Measurements from ENCODE around the gene SPC24.
"Not testable (repeated sequence)": the region's sequence is repeated elsewhere in the genome, so short reads cannot be mapped to it uniquely, and the experiment has no call there.

SPC24 gene

GRCh38 chr19:11125994-11126685 lies 29.4 kb downstream of the SPC24 start:
- peak; percentile 66 for DNase-seq (ENCODE audit: low spot score)

- not testable (repeated sequence) for DNase-seq (ENCODE audit: low spot score)
Observed at GRCh38 chr19:11124157-11124556, 31.4 kb downstream of the SPC24 start.

GRCh38 chr19:11123114-11123513 lies 32.5 kb downstream of the SPC24 start:
- no peak for DNase-seq (ENCODE audit: low spot score)

DNA sequence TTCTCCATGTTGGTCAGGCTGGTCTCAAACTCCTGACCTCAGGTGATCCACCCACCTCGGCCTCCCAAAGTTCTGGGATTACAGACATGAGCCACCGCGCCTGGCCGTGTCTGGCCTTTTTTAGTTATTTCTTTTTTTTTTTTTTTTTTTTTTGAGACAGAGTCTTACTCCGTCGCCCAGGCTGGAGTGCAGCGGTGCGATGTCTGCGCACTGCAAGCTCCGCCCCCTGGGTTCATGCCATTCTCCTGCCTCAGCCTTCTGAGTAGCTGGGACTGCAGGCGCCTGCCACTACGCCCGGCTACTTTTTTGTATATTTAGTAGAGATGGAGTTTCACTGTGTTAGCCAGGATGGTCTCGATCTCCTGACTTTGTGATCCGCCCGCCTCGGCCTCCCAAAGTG lies 33.6 kb downstream of the SPC24 start:
- not testable (repeated sequence) for DNase-seq (ENCODE audit: low spot score)

DNA sequence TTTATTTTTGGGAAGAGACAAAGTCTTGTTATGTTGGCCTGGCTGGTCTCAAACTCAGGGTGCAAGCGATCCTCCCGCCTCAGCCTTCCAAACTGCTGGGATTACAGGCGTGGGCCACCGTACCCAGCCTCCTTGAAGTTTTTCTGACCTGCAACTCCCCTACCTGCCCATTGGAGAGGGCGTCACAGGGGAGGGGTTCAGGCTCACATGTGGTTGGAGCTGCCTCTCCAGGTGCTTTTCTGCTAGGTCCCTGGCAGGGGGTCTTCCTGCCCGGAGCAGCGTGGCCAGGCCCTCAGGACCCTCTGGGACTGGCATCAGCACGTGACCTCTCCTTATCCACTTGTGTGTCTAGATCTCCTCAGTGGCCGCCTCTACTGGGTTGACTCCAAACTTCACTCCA lies 39.1 kb downstream of the SPC24 start:
- no peak for DNase-seq (ENCODE audit: low spot score)

DNA sequence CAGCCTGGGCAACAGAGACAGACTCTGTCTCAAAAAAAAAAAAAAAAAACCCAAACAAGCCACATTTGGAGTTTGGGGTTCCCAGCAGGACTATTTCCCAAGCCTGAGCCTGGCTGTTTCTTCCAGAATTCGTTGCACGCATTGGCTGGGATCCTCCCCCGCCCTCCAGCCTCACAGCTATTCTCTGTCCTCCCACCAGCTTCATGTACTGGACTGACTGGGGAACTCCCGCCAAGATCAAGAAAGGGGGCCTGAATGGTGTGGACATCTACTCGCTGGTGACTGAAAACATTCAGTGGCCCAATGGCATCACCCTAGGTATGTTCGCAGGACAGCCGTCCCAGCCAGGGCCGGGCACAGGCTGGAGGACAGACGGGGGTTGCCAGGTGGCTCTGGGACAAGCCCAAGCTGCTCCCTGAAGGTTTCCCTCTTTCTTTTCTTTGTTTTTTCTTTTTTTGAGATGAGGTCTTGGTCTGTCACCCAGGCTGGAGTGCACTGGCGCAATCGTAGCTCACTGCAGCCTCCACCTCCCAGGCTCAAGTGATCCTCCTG lies 39.6 kb downstream of the SPC24 start:
- no peak for DNase-seq (ENCODE audit: low spot score)

GRCh38 chr19:11115042-11115441 lies 40.5 kb downstream of the SPC24 start:
- no peak for DNase-seq (ENCODE audit: low spot score)

GRCh38 chr19:11113140-11113708 lies 42.4 kb downstream of the SPC24 start:
- DNase-seq (ENCODE audit: low spot score): no peak

GRCh38 chr19:11111771-11112144 lies 43.8 kb downstream of the SPC24 start:
- no peak for DNase-seq (ENCODE audit: low spot score)

DNA sequence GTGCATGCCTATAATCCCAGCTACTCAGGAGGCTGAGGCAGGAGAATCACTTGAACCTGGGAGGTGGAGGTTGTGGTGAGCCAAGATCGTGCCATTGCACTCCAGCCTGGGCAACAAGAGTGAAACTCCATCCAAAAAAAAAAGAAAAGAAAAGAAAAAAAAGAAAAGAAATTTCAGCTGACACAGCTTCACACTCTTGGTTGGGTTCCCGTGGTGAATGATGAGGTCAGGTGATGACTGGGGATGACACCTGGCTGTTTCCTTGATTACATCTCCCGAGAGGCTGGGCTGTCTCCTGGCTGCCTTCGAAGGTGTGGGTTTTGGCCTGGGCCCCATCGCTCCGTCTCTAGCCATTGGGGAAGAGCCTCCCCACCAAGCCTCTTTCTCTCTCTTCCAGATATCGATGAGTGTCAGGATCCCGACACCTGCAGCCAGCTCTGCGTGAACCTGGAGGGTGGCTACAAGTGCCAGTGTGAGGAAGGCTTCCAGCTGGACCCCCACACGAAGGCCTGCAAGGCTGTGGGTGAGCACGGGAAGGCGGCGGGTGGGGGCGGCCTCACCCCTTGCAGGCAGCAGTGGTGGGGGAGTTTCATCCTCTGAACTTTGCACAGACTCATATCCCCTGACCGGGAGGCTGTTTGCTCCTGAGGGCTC lies 44.3 kb downstream of the SPC24 start:
- DNase-seq (ENCODE audit: low spot score): no peak

DNA sequence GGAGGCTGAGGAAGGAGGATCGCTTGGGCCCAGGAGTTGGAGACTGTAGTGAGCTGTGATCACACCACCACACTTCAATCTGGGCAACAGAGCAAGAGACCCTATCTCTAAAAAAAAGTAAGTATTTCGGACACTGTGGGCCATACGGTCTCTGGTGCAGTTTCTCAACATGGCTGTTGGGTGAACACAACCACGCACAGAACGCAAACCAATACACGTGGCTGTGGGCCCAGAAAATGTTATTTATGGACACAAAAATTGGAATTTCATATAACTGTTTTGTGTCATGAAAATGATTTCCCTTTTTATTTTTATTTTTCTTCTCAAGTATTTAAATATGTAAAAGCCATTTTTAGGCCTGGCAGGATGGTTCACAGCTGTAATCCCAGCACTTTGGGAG lies 46.8 kb downstream of the SPC24 start:
- DNase-seq (ENCODE audit: low spot score): no peak

DNA sequence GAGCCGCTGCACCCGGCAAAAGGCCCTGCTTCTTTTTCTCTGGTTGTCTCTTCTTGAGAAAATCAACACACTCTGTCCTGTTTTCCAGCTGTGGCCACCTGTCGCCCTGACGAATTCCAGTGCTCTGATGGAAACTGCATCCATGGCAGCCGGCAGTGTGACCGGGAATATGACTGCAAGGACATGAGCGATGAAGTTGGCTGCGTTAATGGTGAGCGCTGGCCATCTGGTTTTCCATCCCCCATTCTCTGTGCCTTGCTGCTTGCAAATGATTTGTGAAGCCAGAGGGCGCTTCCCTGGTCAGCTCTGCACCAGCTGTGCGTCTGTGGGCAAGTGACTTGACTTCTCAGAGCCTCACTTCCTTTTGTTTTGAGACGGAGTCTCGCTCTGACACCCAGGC lies 49.1 kb downstream of the SPC24 start:
- no peak for DNase-seq (ENCODE audit: low spot score)

- DNase-seq (ENCODE audit: low spot score): no peak
Observed at GRCh38 chr19:11105014-11105636, 50.5 kb downstream of the SPC24 start.

DNA sequence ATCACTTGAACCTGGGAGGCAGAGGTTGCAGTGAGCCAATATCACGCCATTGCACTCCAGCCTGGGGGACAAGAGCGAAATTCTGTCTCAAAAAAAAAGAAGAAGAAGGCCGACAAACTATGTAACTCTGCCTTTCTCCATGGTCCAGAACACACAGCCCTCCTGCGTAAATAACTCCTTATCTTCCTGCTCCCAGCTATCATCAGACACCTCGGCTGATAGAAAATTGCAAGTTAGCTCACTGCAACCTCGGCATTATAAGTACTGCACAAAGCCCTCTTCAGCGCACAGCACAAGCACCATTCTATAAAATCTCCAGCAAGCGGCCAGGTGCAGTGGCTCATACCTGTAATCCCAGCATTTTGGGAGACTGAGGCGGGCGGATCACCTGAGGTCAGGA lies 51.9 kb downstream of the SPC24 start:
- DNase-seq (ENCODE audit: low spot score): not testable (repeated sequence)

GRCh38 chr19:11102944-11103343 lies 52.6 kb downstream of the SPC24 start:
- DNase-seq (ENCODE audit: low spot score): no peak

DNA sequence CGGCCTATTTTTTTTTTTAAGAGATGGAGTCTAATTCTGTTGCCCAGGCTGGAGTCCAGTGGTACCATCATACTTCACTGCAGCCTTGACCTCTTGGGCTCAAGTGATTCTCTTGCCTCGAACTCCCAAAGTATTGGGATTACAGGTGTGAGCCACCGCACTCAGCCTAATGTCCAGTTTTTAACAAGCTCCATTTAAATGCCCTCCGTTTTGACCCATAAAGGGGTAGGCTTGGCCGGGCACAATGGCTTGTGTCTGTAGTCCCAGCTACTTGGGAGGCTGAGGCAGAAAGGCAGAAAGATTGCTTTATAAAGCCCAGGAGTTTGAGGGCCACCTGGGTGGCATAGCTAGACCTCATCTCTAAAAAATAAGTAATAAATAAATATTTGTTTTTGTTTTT lies 54.5 kb downstream of the SPC24 start:
- DNase-seq (ENCODE audit: low spot score): no peak

GRCh38 chr19:11100049-11100448 lies 55.5 kb downstream of the SPC24 start:
- no peak for DNase-seq (ENCODE audit: low spot score)

- DNase-seq (ENCODE audit: low spot score): no peak
Observed at GRCh38 chr19:11098861-11099260, 56.7 kb downstream of the SPC24 start.

- no peak for DNase-seq (ENCODE audit: low spot score)
Observed at GRCh38 chr19:11098327-11098726, 57.3 kb downstream of the SPC24 start.

DNA sequence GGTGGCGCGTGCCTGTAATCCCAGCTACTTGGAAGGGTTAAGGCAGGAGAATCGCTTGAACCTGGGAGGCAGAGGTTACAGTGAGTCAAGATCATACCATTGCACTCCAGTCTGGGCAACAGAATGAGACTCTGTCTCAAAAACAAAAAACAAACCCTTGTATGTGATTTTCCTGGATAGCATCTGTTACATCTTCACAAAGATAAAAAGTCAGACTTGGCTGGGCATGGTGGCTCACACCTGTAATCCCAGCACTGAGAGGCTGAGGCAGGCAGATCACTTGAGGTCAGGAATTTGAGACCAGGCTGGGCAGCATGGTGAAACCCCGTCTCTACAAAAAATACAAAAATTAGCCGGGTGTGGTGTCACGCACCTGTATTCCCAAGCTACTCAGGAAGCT lies 58.2 kb downstream of the SPC24 start:
- DNase-seq (ENCODE audit: low spot score): not testable (repeated sequence)

- DNase-seq (ENCODE audit: low spot score): no peak
Observed at GRCh38 chr19:11096210-11096841, 59.3 kb downstream of the SPC24 start.
